Inflammatory macrophage (primary cell): ENCODE results near the gene LSR.

ENCODE experiments used
- DNase-seq, 2 donors: peaks; one replicate each; pipeline ENCODE4 v3.0.0-alpha.2; 2020 to 2022

The LSR gene

DNA sequence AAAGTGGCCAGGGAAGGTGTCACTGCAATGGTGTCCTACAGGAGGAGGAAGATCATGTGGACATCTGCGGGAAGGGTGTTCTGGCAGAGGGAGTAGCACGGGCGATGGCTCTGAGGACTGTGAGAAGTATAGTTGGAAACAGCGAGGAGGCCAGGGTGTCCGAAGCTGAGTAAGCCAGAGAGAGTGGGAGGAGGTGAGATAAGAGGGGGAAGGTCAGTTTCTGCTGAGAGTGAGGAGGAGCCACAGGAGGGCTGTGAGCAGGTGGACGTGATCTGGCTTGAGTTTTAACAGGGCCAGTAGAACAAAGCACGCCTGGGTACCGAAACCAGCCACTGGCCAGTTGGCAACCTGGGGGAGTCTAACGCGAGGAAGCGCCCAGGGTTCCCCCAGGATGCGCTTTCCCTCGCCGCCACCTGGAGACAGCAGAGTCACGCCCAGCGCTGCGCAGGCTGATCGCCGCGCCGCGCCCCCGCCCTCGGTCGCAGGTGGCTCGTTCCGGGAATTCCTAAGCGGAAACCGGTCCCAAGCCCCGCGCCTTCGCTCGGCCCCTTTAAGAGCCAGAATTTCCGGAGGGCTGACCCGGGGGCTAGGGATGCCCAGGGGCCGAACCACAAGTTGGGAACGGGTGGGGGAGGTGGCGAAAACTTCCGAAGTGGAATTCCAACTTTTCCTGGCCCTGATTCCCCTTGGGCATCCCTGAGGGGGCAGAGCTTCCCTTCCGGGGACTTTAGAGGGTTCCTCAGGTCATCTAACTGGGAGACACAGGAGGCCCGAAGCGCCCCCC, 1.1 kb upstream of the LSR start:
- DNase-seq = peak; percentile 2 to 36

DNA sequence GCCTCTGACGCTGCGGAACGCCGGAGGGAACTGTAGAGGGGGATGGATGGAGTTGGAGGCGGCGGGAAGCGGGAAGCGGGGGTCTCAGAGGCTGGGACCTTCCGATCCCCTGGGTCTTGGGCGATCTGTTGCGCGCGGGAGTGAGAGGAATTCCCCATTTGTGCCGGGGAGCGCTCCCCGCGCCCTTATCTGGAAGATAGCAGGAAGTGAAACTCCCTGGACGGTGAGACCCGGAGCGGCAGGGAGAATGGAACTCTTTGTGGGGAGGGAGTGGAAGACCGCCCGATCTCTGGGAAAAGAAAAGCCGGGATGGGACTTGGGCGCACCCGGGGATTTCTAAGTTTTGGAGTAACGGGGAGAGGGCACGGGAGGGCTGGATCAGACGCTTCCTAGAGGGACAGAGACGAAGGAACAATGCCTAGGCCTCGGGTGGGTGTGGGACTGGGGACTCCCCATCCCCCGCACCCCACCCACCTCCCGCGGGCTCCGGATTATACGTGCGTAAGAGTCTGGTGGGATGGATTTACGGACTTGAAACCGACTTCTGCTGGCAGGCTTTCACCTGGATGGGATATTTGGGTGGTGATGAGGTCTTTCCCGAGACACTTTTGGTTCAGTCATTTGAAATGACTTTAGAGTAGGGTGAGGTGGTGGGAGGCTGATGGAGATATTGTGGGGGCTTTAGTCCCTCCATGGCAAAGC, 495 bp downstream of the LSR start:
- DNase-seq = peak; percentile 2 to 35

DNA sequence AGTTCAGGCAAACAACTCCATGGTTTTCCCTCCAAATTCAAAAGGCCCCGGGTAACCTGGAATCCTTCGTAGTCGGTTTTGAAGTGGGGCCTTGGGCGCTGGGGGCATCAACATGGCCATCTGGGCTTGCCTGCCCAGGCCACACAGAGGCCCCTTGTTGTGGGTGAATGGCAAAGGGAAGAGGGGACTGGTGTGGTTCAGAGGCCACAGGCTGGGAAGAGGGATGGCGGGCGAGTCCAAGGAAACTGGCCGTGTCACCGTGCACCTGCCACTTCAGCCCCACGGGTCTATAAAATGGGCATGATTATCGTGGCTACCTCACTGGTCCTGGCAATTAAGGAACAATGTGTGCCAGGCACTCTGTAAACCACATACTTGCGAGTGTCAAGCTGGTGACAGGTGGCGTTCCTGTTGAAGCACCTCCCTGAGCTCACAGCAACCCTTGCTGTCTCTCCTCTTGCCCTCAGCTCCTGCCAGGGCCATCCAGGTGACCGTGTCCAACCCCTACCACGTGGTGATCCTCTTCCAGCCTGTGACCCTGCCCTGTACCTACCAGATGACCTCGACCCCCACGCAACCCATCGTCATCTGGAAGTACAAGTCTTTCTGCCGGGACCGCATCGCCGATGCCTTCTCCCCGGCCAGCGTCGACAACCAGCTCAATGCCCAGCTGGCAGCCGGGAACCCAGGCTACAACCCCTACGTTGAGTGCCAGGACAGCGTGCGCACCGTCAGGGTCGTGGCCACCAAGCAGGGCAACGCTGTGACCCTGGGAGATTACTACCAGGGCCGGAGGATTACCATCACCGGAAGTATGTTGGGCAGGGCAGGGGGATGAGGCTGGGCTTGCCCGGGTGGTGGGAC, 1.3 kb downstream of the LSR start:
- no peak for DNase-seq

DNA sequence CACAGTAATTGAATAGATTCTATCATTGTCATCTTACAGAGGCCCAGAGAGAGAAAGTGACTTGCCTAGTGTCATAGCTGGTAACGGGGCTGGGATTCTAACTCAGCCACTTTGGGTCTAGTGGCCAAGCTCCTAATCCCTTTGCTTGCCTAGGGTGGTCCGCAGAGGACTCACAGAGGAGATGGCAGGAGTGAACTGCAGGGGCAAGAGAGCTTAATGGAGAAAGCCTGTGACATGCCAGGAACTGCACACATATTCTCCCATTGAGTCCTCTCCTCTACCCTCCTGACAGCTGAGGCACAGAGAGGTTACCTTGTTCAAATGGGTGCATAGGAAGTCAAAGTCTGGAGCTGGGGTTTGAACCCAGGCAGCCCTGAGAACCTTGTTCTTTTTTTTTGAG, 2.7 kb downstream of the LSR start:
- DNase-seq = no peak

DNA sequence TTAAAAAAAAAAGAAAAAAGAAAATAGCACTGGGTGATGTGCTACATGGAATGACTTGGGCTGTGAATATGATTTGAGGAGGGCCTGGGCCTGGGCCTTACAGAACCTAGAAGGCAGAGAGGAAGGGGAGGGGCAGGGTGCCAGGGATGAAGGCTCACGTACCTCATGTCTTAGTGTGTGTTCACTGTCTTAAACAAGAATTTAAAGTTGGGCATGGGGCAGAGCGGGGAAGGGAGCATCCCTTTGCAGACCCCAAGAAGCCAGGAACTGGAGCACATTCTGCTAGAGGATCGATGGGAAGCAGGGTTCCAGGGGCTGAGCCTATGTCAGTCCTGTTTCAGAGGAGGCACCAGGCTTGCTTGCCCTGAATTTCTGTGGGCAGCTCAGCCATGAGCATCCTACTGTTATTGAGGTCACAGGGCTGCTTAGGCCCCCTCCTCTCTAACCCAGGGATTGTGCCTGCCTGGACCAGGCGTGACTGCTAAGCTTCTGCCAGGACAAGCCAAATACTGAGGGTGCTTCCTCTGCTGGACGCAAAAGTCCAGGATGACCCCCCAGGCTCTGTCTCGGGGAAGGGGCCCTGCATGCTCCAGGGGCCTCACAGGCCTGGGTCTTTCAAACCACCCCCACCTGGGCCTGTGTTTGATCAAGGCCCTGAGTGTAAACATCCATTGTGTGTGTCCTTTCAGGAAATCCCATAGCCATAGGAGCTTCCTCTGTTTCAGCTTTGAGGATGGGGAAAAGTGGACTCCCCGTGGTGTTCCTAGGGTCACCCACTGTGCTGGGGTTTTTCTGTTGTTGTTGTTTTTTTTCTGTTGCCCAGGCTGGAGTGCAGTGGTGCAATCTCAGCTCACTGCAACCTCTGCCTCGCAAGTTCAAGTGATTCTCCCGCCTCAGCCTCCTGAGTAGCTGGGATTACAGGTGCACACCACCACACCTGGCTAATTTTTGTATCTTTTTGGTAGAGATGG, 4.8 kb downstream of the LSR start:
- no peak for DNase-seq

DNA sequence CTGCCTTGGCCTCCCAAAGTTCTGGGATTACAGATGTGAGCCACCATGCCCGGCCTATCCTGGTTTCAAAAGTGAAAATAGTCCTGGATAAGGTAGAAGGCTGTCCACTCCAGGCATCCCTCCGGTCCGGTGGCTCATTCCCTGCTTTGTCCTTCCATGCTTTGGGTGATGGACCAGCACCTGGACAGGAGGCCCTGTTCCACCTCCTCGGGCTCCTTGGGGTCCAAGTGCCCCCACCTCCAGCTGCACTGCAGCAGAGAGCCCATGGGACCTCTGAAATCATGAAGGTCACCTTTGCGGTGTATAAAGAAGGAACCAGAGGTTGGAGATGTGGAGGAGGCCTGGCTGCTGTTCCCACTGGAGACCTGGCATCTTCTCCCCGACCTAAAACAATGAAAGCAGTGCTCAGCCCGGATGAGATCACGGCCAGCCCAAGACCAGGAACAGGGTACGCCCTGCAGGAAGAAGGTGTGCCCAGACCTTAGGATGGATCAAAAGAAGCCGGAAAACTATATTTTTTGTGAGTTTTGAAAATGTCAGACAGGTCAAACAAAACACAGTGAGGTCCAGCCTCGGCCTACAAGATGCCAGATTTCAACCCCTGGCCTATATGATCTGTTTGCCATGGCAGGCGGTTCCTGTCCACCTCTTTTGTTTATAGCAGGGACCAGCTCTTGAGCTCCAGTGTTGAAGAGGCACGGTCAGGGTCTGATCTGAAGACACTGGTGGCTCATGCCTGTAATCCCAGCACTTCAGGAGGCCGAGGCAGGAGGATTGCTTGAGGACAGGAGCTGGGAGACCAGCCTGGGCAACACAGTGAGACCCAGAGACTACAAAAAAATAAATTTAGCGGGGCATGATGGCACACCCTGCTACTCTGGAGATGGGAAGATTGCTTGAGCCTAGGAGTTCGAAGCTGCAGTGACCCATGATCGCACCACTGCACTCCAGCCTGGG, 5.8 kb downstream of the LSR start:
- DNase-seq = no peak

DNA sequence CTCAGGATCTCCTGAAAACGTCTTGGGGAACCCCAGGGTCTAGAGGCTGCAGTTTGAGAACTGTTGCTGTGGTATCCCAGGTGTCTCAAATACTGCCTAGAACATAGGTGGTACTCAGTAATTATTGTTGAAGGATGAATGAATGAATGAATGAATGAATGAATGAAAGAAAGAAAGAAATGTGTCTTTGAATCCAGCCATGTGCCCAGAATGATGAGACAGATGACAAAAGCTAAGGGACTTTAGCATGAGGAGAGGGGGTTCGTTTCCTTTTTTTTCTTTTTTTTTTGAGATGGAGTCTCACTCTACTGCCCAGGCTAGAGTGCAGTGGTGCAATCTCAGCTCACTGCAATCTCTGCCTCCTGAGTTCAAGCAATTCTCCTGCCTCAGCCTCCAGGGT, 7.8 kb downstream of the LSR start:
- no peak for DNase-seq

DNA sequence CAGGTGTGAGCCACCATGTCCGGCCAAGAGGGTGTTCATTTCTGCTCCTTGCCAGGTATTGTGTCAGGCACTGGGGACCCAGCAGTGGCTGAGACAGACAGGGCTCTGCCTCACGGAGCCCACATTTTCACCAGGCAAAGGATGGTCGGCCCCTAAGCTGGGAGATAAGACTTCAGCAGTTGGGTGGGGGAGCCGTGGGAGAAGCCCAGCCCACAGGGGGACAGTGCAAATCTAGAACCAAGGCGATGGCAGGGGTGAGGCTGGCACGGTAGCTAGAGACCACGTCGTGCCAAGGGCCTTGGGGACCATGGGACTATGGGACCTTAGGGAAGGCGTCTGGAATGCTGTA, 8.3 kb downstream of the LSR start:
- no peak for DNase-seq

DNA sequence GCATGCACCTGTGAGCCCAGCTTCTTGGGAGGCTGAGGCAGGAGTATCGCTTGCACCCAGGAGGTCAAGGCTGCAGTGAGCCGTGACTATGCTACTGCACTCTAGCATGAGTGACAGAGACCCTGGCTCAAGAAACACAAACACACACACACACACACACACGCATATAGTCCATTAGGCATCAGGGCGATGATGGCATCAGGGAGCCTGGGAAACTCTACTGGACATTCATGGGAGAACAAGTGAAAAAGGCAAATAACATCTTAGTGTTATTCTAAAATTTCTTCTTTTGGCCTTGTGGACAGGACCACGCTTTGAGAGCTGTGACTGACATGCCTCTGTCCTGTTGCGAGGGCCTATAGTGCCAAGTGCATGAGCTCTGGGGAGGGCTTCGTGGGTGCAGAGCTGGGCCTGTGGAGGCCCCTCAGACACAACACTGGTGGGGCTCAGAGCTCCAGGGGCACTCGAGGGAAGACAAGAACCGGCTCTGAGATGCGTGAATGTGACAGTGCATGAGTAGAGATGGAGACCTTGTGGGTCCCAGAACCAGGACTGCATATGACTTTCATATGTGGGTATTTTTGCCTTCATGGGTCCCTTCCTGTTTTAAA, 12.0 kb downstream of the LSR start:
- no peak for DNase-seq

DNA sequence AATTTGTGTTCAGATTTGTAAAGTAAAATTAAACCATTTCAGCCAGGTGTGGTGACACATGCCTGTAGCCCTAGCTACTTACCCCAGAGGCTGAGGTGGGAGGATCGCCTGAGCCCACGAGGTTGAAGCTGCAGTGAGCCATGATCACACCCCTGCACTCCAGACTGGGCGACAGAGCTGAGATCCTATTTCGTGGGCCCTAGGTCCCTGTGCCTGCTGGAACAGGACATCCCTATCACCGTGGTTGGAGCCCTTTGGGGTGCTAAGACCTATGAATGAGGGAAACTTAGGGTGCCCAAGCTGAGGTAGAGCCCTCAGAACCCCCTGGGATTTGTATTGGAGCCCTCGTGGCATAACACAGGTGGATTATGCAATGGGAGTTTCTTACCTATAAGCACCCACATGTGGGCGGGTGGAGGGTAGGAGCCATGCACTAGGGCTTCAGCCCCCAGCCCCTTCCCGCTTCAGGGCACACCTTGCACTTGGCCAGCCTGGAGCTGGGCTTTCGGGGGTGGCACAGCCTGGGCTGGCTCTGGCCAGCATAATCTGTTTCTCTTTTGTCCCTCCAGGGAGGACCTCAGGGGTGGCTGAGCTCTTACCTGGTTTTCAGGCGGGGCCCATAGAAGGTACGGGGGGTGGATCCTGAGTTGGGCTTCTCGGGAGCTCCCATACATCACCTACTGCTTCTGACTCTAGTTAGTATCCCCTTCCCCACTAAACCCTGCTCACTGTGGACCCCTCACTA, 12.7 kb downstream of the LSR start:
- no peak for DNase-seq

DNA sequence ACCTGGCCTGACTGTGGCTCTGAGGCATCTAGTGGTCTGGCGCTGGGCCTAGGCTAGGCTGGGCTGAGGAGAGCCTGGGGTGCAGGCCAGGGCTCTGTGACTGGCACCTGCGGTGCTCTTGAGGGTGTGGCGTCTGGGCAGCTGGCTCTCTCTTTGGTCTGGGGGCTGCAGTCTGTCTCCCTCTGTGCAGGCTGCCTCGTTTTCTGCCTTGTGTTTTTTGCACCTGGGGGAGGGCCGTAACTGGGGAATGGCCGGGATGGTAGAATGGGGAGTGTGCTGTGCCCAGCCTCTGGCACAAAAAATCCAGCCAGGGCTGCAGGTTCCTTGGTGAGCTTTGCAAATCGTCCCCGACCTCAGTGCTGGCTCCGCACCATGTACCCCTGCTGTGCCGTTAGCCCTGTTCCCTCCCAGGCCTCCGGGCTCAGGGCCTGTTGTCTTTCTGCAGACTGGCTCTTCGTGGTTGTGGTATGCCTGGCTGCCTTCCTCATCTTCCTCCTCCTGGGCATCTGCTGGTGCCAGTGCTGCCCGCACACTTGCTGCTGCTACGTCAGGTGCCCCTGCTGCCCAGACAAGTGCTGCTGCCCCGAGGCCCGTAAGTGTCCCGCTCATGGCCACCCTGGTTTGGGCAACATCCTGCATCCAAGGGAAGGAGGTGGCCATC, 13.4 kb downstream of the LSR start:
- no peak for DNase-seq

DNA sequence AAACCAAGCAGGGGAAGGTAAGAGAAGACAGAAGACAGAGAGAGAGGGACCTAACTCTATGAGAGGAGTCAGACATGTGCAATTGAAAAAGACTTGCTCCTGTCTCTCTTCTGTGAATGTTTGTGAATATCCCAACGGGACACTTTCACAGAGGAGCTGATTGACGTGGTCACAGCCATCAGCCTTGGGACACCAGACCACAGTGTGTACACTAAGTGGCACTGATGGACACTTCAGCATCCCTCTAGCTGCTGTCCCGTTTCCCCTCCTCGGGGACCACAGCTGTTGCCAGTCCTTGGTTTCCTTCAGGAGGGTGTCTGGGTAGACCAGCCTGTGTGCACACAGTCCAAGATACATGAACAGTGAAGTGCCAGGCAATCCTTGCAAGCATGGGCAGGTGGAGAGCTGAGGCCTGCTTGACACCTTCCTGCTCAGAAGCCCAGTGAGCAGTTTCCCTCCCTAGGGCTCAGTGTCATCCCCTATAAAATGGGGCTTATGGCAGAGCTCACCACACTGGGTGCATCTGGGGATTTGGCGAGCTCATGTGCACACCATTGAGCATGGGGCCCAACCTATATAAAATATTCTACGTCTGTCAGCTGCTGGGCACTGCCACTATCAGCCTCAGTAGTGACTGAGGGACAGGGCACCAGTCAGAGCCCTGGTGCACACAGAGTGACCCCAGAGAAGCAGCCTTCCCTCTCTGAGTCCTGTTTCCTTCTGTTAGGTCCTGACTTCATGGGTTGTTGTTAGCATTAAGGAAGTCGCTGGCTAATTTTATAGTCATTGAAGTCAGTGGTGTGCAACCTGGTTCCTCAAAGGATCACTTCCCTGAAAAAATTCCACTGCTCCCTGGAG, 15.7 kb downstream of the LSR start:
- DNase-seq = peak; percentile 66 to 72

DNA sequence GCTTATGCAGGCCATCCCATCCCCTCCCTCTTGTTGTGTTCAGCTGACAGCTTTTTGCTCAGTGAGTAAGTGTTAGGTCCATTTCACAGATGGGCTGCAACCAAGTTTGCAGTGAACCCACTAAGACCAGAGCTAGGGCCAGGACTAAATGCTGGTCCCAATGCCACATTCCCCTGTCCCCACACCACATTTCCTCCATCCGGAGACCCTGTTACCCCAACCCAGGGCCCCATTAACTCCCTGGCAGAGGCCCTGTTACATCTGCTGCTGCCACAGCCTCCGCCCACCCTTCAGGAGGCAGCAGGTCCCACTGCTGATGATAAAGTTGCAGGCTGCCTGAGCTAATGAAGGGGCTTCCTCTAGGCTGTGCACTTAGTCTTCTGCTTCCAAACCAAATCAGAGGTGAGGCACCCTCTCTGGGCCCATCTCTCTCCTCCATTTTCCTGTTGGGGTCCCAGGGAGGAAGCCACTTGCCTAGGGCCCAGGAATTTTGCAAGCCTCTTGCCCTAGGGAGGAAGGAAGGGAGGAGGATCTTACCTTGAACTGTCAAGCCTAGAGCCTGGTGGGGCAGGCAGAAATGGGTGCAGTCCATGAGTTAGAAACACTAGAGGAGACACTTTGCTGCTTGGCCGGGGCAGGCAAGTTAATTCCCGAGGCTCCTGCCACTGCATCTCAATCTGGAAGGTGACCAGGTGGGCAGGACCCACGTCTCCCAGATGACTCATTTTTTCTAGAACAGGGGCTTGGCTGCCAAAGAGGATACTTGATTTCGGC, 16.5 kb downstream of the LSR start:
- no peak for DNase-seq

DNA sequence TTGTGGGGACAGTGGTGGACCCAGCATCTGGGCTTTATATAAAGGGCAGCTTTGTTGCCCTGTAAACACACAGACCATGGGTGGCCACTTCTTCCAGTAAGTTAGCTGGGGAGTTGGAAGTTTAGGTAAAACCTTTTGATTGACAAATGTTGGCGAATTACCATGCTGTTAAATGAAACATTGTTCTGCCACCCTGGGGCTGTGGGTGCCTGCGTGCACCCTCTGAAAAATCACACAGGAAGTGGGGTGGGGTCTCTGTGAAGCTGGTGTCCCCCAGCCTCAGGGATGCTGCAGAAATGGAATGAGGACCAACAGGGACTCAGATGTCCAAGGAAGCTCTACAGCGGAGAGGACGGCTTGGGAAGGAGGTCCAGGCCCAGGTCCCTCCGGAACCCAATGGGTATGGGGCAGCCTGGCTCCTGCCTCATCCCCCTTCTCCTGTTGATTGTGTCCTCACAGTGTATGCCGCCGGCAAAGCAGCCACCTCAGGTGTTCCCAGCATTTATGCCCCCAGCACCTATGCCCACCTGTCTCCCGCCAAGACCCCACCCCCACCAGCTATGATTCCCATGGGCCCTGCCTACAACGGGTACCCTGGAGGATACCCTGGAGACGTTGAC, 17.2 kb downstream of the LSR start:
- no peak for DNase-seq

DNA sequence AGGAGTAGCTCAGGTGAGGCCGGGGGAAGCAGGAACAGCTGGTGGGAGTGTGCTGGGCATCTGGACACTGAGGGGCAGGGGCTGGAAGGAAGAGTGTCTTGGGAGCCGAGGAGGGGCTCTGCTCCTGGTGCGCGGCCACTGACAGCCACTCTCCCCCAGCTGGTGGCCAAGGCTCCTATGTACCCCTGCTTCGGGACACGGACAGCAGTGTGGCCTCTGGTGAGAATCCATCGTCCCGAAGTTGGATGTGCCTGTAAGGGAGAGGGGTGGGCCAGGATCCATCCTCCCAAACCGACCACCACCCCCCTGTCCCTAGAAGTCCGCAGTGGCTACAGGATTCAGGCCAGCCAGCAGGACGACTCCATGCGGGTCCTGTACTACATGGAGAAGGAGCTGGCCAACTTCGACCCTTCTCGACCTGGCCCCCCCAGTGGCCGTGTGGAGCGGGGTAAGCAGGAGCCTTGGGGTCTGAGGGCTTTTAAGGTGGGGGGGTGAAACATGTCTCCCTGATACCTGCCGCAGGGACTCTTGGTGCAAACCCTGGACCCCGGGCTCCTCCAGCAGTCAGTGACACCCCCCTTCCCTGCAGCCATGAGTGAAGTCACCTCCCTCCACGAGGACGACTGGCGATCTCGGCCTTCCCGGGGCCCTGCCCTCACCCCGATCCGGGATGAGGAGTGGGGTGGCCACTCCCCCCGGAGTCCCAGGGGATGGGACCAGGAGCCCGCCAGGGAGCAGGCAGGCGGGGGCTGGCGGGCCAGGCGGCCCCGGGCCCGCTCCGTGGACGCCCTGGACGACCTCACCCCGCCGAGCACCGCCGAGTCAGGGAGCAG, 17.9 kb downstream of the LSR start:
- no peak for DNase-seq

DNA sequence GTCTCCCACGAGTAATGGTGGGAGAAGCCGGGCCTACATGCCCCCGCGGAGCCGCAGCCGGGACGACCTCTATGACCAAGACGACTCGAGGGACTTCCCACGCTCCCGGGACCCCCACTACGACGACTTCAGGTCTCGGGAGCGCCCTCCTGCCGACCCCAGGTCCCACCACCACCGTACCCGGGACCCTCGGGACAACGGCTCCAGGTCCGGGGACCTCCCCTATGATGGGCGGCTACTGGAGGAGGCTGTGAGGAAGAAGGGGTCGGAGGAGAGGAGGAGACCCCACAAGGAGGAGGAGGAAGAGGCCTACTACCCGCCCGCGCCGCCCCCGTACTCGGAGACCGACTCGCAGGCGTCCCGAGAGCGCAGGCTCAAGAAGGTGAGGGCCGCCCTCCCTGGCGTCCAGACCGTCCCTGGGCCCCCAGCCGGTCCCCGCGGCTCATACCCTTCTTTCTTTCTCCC, 18.6 kb downstream of the LSR start:
- DNase-seq = peak in 1 of 2 donors; percentile 40
